ENCODE data around the gene DYSF.

DNA sequence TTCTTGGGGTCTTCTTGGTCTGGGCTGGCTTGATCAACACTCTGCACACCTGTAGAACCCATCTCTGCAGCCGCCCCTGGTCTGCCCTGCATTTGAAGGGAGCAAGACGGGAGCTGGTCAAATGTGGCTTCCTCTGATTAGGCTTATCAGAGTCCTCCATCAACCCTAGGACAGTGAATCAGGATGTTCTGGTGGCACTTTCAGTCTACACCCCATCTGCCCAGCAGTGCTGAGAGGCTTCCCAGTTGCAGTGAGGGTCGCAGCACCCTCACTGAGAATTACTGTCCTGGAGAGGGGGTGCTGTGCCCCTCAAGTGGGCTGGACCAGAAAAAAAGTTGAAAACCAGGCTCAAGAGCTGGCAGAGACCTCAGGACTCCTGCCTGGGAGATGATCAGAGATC lies 152.9 kb downstream of the DYSF start:
- TF ChIP-seq POLR2A (IDR thresholded peaks at IDR 0.05; ENCODE audit: low read depth, low read length), result no peak
- TF ChIP-seq POLR2AphosphoS5 (IDR thresholded peaks at IDR 0.05; ENCODE audit: low read depth, low read length), result no peak
- no peak for TF ChIP-seq TAF1 (IDR thresholded peaks at IDR 0.05; ENCODE audit: borderline replicate concordance, low read depth, low read length)
